Mucosa of stomach (tissue), 1 donor: Measurements from ENCODE around the gene NCAPH2.
A peak's percentile ranks its signal among the peaks of the same experiment; 100 is the strongest.

ENCODE experiments used
- H3K27me3 ChIP-seq: one replicate; pipeline ENCODE4 v1.7.0; 2013; ENCODE audit warnings: mild to moderate bottlenecking, low read length; ENCODE audit not compliant: control insufficient read depth, insufficient read depth
- H3K36me3 ChIP-seq: one replicate; pipeline ENCODE4 v1.7.0; 2013; ENCODE audit warnings: low read length; ENCODE audit not compliant: control insufficient read depth, insufficient read depth
- H3K4me1 ChIP-seq: one replicate; pipeline ENCODE4 v1.7.0; 2013; ENCODE audit warnings: mild to moderate bottlenecking, low read length; ENCODE audit not compliant: control insufficient read depth, insufficient read depth
- H3K4me3 ChIP-seq: one replicate; pipeline ENCODE4 v1.7.0; 2013; ENCODE audit warnings: low read length
- H3K9ac ChIP-seq: one replicate; pipeline ENCODE4 v1.7.0; 2013; ENCODE audit warnings: mild to moderate bottlenecking, low read length, moderate library complexity
- H3K9me3 ChIP-seq: one replicate; pipeline ENCODE4 v1.7.0; 2013; ENCODE audit warnings: mild to moderate bottlenecking, low read length, moderate library complexity; ENCODE audit not compliant: control insufficient read depth
- donor health status: Pancreatic carcinoma.

The NCAPH2 gene

DNA sequence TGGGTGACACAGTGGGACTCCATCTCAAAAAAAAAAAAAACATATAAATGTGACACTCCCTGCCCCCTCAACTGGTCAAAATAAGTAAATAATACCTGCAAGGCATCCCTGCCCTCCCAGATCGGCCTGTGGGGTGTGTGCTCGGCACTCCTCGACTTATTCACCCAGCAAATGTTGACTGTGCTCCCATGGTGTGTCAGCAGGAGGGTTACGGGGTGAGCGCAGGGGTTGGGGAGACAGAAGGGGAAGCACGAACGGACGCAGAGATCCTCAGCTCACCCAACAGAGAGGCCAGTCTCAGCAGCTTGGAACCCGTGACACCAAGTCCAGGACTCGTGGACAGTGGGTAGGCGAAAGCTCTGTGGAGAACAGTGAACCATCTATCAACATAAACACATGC, 28.3 kb upstream of the NCAPH2 start:
- Histone ChIP-seq H3K27me3 (peaks cover 29% of the 10 kb centered on the region), H3K4me3 (no peak overlapping the region), H3K9me3 (no peaks in the 10 kb centered on the region), H3K36me3 (no peaks in the 10 kb centered on the region), H3K4me1 (peaks cover 27% of the 10 kb centered on the region), H3K9ac (no peak overlapping the region)

DNA sequence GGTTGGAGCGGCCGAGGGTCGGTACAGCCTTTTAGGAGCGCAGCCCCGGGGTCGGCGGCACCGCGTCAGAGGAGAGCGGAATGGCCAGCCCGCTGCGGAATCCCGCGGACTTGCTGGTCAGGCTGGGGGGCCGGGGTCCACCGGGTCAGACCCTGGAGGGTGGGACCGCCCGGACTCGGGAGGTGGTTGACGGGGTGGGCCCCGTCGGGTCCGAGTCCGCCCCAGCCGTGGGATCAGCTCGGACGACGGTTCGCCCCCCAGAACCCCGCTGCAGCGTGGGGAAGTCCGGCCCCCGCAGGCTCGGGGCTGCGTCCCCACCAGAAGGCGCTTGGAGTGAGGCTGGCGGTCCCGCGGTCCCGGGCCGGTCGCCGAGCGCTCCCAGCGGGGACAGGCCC, 27.0 kb upstream of the NCAPH2 start:
- no peak overlapping the region for H3K4me3 ChIP-seq
- no peaks in the 10 kb centered on the region for H3K36me3 ChIP-seq
- peak overlapping the region; percentile 34 for H3K9ac ChIP-seq
- H3K4me1 ChIP-seq, result peaks cover 28% of the 10 kb centered on the region
- no peaks in the 10 kb centered on the region for H3K9me3 ChIP-seq
- peaks cover 29% of the 10 kb centered on the region for H3K27me3 ChIP-seq

DNA sequence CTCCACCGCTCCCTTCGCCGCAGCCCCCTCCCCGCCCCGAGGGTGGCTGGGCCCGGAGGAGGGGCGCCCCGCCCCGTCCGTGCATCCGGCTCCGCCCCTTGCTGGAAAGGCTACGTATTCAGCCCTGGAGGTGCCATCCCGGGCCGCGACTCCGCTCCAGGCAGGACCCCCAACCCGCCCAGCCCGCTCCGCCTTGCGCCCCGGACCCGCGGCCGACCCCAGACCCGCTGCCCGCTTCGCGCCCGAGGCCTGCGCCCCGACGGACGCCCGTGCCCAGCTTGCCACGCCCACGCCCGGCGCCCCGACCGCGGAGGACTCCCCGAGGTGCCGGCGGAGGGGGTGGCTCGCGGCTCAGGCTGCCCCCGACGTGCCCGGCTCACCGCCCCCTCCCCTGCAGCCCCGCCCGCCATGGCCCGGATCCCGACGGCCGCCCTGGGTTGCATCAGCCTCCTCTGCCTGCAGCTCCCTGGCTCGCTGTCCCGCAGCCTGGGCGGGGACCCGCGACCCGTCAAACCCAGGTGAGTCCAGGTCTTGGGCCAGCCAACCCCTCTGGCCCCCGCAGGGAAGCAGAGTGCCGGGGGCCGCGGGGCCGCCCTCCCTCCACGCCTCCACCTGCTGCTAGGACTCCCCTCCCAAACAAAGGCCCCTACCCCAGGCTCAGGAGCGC, 26.5 kb upstream of the NCAPH2 start, which contains the start of gene ADM2:
Gene ADM2, plus strand, starts transcription at position 104 of the 667 bp plus-strand sequence. Its CDS starts 305 bp downstream, at position 409.
- peak within 1 kb of the TSS; percentile 70 for H3K9ac ChIP-seq
- H3K4me3 ChIP-seq, result peak within 1 kb of the TSS; percentile 41
- peaks cover 28% of the 10 kb centered on the region for H3K4me1 ChIP-seq
- H3K9me3 ChIP-seq, result no peaks in the 10 kb centered on the region
- peaks cover 29% of the 10 kb centered on the region for H3K27me3 ChIP-seq
- no peaks in the 10 kb centered on the region for H3K36me3 ChIP-seq

DNA sequence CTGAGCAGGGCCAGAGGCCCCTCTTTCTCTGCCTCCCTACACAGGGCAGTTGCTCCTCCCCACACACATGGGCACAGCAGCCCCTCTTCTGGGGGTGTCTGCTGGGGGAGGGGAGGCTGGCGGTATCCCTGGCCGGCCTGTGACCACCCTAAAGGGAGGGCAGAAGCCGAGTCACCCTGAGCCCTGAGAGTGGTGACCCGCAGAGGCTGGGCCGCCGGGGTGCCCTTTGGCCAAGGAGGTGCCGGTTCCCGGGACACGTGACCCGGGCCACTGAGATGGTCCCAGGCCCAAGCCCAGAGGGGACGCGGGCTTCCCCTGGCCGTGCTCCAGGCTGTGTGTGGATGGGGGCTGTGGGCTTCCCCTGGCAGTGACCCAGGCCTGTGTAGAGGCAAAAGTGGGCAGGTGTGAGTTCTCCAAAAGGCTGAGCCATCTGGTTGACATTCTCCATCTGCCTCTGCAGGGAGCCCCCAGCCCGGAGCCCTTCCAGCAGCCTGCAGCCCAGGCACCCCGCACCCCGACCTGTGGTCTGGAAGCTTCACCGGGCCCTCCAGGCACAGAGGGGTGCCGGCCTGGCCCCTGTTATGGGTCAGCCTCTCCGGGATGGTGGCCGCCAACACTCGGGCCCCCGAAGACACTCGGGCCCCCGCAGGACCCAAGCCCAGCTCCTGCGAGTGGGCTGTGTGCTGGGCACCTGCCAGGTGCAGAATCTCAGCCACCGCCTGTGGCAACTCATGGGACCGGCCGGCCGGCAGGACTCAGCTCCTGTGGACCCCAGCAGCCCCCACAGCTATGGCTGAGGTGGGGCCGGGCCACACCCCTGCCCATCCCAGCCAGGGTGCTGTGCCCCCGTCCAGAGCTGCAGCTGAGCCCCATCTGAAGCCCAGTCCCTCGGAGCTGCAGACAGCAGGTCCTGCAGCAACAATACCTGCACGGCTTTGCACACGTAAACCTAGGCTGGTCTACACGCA, 25.6 kb upstream of the NCAPH2 start:
- H3K9ac ChIP-seq, result peak overlapping the region; percentile 70
- peak overlapping the region; percentile 41 for H3K4me3 ChIP-seq
- H3K36me3 ChIP-seq, result no peaks in the 10 kb centered on the region
- H3K9me3 ChIP-seq, result no peaks in the 10 kb centered on the region
- H3K27me3 ChIP-seq, result peaks cover 37% of the 10 kb centered on the region
- H3K4me1 ChIP-seq, result peaks cover 28% of the 10 kb centered on the region

DNA sequence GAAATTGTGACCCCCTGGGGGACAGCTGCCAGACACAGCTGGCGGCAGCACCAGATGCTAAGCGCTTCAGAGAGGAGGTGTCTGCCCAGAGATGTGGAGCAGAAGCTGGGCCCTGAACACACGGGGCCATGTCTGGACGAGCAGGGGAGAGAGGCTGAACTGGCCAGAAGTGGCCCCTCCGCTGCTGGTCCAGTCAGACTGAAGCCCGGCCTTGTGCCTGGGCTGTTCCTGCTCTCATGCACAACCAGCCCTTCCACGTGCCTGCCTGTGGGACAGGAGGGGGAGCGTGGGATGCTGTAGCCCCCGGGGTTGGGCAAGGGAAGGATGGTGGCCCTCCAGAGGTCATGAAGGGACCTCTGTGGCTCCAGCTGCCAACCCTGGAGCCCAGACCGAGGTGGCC, 24.9 kb upstream of the NCAPH2 start:
- no peak overlapping the region for H3K4me3 ChIP-seq
- peaks cover 42% of the 10 kb centered on the region for H3K27me3 ChIP-seq
- H3K36me3 ChIP-seq, result no peaks in the 10 kb centered on the region

DNA sequence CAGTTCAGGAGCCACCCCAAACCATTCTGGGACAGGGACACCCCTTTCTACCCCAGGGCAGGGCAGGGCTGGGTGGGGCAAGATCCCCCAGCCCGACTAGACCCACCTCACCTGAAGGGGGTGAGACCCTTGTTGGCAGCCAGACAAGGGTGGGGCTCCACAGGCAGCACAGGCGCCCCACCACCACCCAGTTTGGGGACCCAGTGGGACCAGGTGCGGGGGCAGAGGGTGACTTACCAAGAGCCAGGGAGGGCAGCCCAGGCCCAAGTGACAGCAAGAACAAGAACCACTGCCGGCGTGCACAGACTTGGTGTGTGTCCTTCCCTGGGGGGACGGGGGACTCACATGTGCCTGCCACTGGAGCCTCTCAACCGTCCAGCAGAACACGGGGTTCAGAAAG, 24.5 kb upstream of the NCAPH2 start:
- Histone ChIP-seq H3K4me1 (peaks cover 28% of the 10 kb centered on the region), H3K27me3 (peaks cover 42% of the 10 kb centered on the region), H3K4me3 (no peak overlapping the region), H3K9ac (no peak overlapping the region), H3K9me3 (no peaks in the 10 kb centered on the region), H3K36me3 (no peaks in the 10 kb centered on the region)

More for the DNA sequence above, 24.9 kb upstream of the NCAPH2 start:
- Histone ChIP-seq H3K4me1 (peaks cover 28% of the 10 kb centered on the region), H3K9ac (no peak overlapping the region), H3K9me3 (no peaks in the 10 kb centered on the region)

DNA sequence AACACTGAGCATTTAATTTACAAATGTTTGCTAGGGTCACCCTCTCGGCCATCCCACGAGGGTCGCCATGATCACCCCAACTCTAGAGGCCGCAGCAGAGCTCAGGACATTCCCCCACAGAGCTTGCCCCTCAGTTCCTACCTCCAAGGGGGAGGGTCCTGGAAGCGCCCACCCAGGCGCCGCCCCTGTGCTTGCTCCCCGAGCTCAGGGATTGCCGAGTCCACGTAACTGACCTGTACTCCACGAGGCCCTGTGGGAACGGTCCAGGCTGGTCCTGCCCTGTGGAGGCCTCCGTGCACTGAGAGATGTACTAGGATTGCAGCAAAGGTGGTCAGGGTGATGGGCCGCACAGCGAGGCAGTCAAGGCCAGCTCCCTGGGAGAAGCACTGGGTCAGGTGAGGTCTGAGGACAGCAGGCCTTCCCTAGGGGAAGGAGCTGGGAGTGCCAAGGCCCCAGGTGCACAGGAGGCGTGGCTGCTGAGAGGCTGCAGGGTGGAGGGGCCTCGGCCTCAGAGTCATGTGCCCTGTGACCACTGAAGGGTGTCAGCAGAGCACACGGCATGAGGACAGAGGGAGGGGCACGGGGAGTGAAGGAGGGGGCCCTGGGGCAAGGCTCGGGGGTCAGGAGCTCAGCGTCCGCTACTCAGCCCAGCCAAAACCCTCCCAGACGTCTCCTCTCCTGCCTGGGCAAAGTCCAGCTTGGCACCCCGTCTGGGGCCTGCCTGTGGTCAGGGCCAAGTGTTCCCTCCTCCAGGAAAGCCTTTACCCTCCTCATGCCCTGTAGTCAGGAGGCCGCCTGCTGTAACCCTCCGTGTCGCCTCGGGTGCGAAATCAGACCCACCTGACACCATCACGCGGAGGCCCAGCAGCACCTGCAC, 23.8 kb upstream of the NCAPH2 start:
- peaks cover 28% of the 10 kb centered on the region for H3K4me1 ChIP-seq
- no peak overlapping the region for H3K4me3 ChIP-seq
- peak overlapping the region; percentile 17 for H3K9ac ChIP-seq
- no peaks in the 10 kb centered on the region for H3K9me3 ChIP-seq
- H3K27me3 ChIP-seq, result peaks cover 42% of the 10 kb centered on the region
- no peaks in the 10 kb centered on the region for H3K36me3 ChIP-seq

DNA sequence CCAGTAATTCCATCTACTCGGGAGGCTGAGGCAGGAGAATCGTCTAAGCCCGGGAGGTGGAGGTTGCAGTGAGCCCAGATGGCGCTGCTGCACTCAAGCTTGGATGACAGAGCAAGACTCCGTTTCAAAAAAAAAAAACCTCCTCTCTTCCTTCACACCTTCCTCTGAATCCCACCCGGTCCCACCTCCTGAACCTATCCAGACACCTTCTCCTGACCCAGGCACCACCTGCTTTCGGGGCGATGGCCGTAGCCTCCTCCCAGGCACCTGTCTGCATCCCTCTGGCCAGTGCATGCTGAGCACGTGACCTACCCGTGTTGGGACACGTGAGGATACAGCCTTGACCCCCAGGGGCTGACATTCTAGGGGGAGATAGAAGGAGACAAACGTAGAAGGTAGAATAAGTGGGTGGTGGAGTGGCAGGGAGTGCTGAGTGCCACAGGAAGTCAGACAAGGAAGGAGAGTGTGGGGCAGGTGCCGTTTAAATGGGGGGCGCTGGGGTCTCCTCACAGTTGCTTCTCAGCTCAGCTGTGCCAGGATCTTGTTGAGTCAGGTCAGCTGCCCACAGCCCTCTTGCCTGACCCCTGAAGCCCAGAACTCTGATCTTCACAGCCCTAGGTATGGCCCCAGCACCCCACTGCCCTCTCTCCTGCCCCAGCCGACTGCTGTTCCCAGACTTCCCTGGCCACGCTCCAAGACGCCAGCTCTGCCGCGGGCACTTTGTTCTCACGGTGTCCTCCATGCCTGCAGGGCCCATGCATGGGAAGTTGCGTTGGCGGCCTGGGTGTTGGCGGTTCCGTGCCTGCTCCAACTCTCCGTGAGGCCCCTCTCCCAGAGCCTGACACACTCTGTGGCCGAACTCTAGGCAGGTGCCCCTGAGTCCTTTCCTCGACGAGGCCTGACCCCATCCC, 22.5 kb upstream of the NCAPH2 start:
- H3K4me3 ChIP-seq, result no peak overlapping the region
- H3K36me3 ChIP-seq, result no peaks in the 10 kb centered on the region
- peaks cover 34% of the 10 kb centered on the region for H3K27me3 ChIP-seq
- no peaks in the 10 kb centered on the region for H3K9me3 ChIP-seq
- no peak overlapping the region for H3K9ac ChIP-seq
- H3K4me1 ChIP-seq, result peaks cover 28% of the 10 kb centered on the region

DNA sequence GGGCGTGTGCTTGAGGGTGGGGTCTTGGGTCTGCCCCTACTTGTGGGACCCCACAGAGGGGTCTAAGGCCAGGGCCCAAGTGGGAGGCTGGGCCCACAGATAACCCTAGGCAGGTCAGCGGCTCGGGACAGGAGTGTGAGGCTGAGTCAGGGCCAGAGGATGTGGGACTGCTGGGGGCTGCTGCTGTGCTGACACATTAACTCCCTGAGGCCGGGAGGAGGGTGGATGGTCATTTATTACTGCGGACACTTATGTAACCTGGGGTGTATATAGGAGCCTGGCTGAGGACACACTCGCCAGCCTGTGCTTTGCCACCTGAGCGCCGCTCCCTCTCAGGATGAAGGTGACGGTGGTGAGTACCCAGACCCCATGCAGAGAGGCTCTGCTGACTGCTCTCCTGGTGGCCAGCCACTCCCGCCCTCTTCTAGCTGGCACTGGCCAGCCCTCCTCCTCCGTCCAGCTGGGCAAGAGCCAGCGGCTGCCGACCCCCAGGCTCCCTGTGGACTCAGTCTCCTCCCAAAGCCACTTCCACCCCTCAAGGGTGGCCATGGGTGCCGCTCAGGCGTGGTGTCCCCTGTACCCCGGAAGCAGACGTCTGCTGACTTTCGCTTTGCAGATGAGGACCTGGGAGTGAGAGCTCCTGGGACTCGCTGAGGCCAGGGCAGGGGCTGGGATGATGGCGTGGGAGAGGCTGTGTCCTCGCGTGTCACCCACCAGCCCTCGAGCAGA, 21.3 kb upstream of the NCAPH2 start, which contains the start of gene MIOX:
Gene MIOX, plus strand, starts transcription at position 299 of the 729 bp plus-strand sequence. Its CDS starts 39 bp downstream, at position 338.
- no peak within 1 kb of the TSS for H3K4me3 ChIP-seq
- H3K9ac ChIP-seq, result no peak within 1 kb of the TSS
- H3K27me3 ChIP-seq, result peaks cover 26% of the 10 kb centered on the region
- H3K9me3 ChIP-seq, result no peaks in the 10 kb centered on the region
- peaks cover 28% of the 10 kb centered on the region for H3K4me1 ChIP-seq
- no peaks in the 10 kb centered on the region for H3K36me3 ChIP-seq

DNA sequence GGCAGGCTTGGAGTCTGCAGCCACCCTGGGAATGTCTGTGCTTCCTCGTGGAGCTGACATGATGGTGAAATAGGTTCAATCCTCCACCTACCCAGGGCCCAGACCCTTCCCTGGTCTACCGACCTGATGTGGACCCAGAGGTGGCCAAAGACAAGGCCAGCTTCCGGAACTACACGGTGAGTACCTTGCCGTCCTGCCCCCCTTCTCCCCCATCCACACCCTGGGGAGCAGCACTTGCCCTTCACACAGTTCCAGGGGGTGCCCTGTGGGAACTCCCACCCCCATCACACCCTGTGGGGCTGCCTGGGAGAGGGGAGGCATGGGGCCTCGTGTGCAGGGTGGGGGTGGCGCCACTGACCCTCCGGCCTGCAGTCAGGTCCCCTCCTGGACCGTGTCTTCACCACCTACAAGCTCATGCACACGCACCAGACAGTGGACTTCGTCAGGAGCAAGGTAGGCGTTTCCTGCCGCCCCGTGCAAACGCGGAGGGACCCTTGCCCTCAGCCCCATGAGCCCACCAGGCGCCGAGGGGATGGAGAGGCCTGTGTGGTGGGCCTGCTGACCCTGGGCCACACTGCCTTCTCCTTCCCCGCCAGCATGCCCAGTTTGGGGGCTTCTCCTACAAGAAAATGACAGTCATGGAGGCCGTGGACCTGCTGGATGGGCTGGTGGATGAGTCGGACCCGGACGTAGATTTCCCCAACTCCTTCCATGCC, 20.6 kb upstream of the NCAPH2 start:
- H3K4me1 ChIP-seq, result peaks cover 22% of the 10 kb centered on the region
- H3K9ac ChIP-seq, result no peak overlapping the region
- H3K9me3 ChIP-seq, result no peaks in the 10 kb centered on the region
- no peaks in the 10 kb centered on the region for H3K36me3 ChIP-seq
- H3K27me3 ChIP-seq, result peaks cover 18% of the 10 kb centered on the region
- H3K4me3 ChIP-seq, result no peak overlapping the region
